GM19328 (cell line): ENCODE measurements around the gene SMTN.
"Not testable (repeated sequence)": the region's sequence is repeated elsewhere in the genome, so short reads cannot be mapped to it uniquely, and the experiment has no call there.

Experiments used
- ATAC-seq: cut with Tn5 transposase; IDR thresholded peaks from one replicate; pipeline ENCODE4 v1.9.1; 2021; ENCODE audit warnings: mild to moderate bottlenecking, moderate library complexity; ENCODE audit not compliant: unreplicated experiment

The SMTN gene

GRCh38 chr22:31103111-31103510 lies 22.0 kb downstream of the SMTN start:
- no peak for ATAC-seq

- ATAC-seq = no peak
Measured at GRCh38 chr22:31103899-31104694, 23.0 kb downstream of the SMTN start.

- ATAC-seq = no peak
Measured at GRCh38 chr22:31104869-31105268, 23.8 kb downstream of the SMTN start.

GRCh38 chr22:31105282-31105929 lies 24.3 kb downstream of the SMTN start:
- no peak for ATAC-seq

- no peak for ATAC-seq
Measured at GRCh38 chr22:31106001-31106571, 25.0 kb downstream of the SMTN start.

GRCh38 chr22:31106731-31107177 lies 25.6 kb downstream of the SMTN start:
- no peak for ATAC-seq

- peak; percentile 89 for ATAC-seq
Measured at GRCh38 chr22:31107178-31107893, 26.2 kb downstream of the SMTN start, which contains the start of gene SELENOM. SELENOM (minus strand) TSS chr22:31107568; CDS start chr22:31107505, 63 bp downstream.

GRCh38 chr22:31107894-31108218 lies 26.7 kb downstream of the SMTN start:
- no peak for ATAC-seq

- not testable (repeated sequence) for ATAC-seq
Measured at GRCh38 chr22:31112547-31113091, 31.5 kb downstream of the SMTN start.

GRCh38 chr22:31118046-31118820 lies 37.1 kb downstream of the SMTN start:
- ATAC-seq = no peak

GRCh38 chr22:31119026-31119717 lies 38.1 kb downstream of the SMTN start:
- no peak for ATAC-seq

GRCh38 chr22:31120230-31120629 lies 39.1 kb downstream of the SMTN start:
- no peak for ATAC-seq

- no peak for ATAC-seq
Measured at GRCh38 chr22:31120642-31121041, 39.5 kb downstream of the SMTN start.

GRCh38 chr22:31121403-31121802 lies 40.3 kb downstream of the SMTN start:
- ATAC-seq = no peak

GRCh38 chr22:31122196-31122531 lies 41.0 kb downstream of the SMTN start:
- ATAC-seq = no peak

GRCh38 chr22:31122532-31123291 lies 41.6 kb downstream of the SMTN start, which contains the start of gene INPP5J:
INPP5J (plus strand) TSS chr22:31122966; CDS start chr22:31123015, 49 bp downstream.
- no peak for ATAC-seq

- no peak for ATAC-seq
Measured at GRCh38 chr22:31123292-31123602, 42.1 kb downstream of the SMTN start.

GRCh38 chr22:31124290-31124689 lies 43.2 kb downstream of the SMTN start:
- ATAC-seq = no peak

GRCh38 chr22:31124811-31125465 lies 43.8 kb downstream of the SMTN start:
- ATAC-seq = no peak
